Loucy (cell line): ENCODE results near the gene RICTOR.

ENCODE experiments used
- H2AFZ ChIP-seq: fragments of 200-600 bp; sonication (generic); 2 replicates; pipeline ENCODE4 v1.6.0; 2016; ENCODE audit warnings: antibody characterized with exemption, mild to moderate bottlenecking, low read length, moderate library complexity
- H3F3A ChIP-seq: fragments of 200-600 bp; 2 replicates; pipeline ENCODE4 v1.6.0; 2016; ENCODE audit warnings: antibody characterized with exemption, low read depth, mild to moderate bottlenecking
- H3K27me3 ChIP-seq: fragments of 200-600 bp; sonication (generic); 2 replicates; pipeline ENCODE4 v1.6.1; 2014; ENCODE audit warnings: low read length, mild to moderate bottlenecking; ENCODE audit not compliant: insufficient read depth, poor library complexity, severe bottlenecking
- H3K36me3 ChIP-seq: fragments of 200-600 bp; sonication (generic); 2 replicates; pipeline ENCODE4 v1.6.1; 2016; ENCODE audit warnings: low read length; ENCODE audit not compliant: insufficient read depth
- H3K4me1 ChIP-seq: fragments of 200-600 bp; sonication (generic); 2 replicates; pipeline ENCODE4 v1.5.1; 2014; ENCODE audit warnings: low read length, mild to moderate bottlenecking; ENCODE audit not compliant: insufficient read depth, poor library complexity, severe bottlenecking
- H3K4me2 ChIP-seq: fragments of 200-600 bp; sonication (generic); 2 replicates; pipeline ENCODE4 v1.6.0; 2014; ENCODE audit warnings: antibody characterized with exemption, low read length, low read depth, mild to moderate bottlenecking; ENCODE audit not compliant: poor library complexity, severe bottlenecking
- H3K4me3 ChIP-seq: fragments of 200-600 bp; sonication (generic); 2 replicates; pipeline ENCODE4 v1.5.1; 2014; ENCODE audit warnings: low read length, mild to moderate bottlenecking, mixed read lengths; ENCODE audit not compliant: poor library complexity, severe bottlenecking
- H3K79me2 ChIP-seq: fragments of 200-600 bp; sonication (generic); 2 replicates; pipeline ENCODE4 v1.6.1; 2014; ENCODE audit warnings: low read length; ENCODE audit not compliant: insufficient read depth
- H3K9ac ChIP-seq: fragments of 200-600 bp; sonication (generic); 2 replicates; pipeline ENCODE4 v1.6.0; 2014; ENCODE audit warnings: mild to moderate bottlenecking, low read depth, low read length, moderate library complexity; ENCODE audit not compliant: poor library complexity, severe bottlenecking
- H3K9me2 ChIP-seq: fragments of 200-600 bp; sonication (generic); replicated peaks from 2 replicates; pipeline ENCODE4 v1.6.1; 2016; ENCODE audit warnings: low read depth, low read length, mixed read lengths
- H3K9me3 ChIP-seq: fragments of 200-600 bp; sonication (generic); 2 replicates; pipeline ENCODE4 v1.6.1; 2014; ENCODE audit warnings: mild to moderate bottlenecking, antibody characterized with exemption, low read length, low read depth; ENCODE audit not compliant: insufficient read depth
- H4K20me1 ChIP-seq: fragments of 200-600 bp; sonication (generic); 2 replicates; pipeline ENCODE4 v1.6.0; 2014; ENCODE audit warnings: antibody characterized with exemption, low read length, mild to moderate bottlenecking; ENCODE audit not compliant: insufficient read depth, poor library complexity, severe bottlenecking
- EZH2phosphoT487 ChIP-seq: fragments of 200-600 bp; IDR thresholded peaks from 2 replicates; pipeline ENCODE4 v1.6.1; 2018; ENCODE audit warnings: antibody characterized with exemption, mild to moderate bottlenecking, moderate library complexity, borderline replicate concordance
- TF ChIP-seq, protein P1 (sequence below): fragments of 200-600 bp; sonication (generic); conservative IDR thresholded peaks from 2 replicates; pipeline ENCODE4 v1.5.1; 2014; ENCODE audit warnings: mild to moderate bottlenecking, antibody characterized with exemption, low read length

Gene RICTOR

DNA sequence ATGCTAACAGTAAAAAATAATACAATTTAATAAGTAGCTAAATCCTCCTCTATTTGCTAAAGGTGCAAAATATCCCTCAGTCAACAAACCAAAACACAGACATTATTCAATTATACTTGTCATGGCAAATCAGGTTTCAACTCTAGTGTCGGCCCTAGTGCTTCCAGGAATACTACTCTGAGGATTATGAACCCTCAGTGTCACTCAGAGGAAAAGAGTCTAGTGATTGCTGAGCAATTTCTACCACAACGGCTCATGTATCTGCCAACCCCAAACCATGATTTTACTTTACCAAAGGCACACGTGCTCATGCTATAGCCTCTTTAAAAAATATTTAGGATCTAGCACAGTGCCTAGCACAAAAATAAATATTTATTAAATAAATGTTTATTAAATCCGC is 21.0 kb downstream of the RICTOR start:
- Histone ChIP-seq H3K79me2 (peaks cover 92% of the 10 kb centered on the region), H4K20me1 (peaks cover 39% of the 10 kb centered on the region), H3K4me1 (peaks cover 22% of the 10 kb centered on the region), H3K9me2 (no peaks in the 10 kb centered on the region), H3K9ac (no peak overlapping the region), H3F3A (no peaks in the 10 kb centered on the region), H3K9me3 (no peaks in the 10 kb centered on the region), H3K4me2 (no peak overlapping the region), H2AFZ (no peak overlapping the region), H3K36me3 (0 out of 2 replicates have a peak, but pooled peaks cover 9% of the 10 kb centered on the region), H3K27me3 (no peaks in the 10 kb centered on the region), H3K4me3 (no peak overlapping the region)
- no peak for TF ChIP-seq EZH2phosphoT487
- TF ChIP-seq, protein P1, sequence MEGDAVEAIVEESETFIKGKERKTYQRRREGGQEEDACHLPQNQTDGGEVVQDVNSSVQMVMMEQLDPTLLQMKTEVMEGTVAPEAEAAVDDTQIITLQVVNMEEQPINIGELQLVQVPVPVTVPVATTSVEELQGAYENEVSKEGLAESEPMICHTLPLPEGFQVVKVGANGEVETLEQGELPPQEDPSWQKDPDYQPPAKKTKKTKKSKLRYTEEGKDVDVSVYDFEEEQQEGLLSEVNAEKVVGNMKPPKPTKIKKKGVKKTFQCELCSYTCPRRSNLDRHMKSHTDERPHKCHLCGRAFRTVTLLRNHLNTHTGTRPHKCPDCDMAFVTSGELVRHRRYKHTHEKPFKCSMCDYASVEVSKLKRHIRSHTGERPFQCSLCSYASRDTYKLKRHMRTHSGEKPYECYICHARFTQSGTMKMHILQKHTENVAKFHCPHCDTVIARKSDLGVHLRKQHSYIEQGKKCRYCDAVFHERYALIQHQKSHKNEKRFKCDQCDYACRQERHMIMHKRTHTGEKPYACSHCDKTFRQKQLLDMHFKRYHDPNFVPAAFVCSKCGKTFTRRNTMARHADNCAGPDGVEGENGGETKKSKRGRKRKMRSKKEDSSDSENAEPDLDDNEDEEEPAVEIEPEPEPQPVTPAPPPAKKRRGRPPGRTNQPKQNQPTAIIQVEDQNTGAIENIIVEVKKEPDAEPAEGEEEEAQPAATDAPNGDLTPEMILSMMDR = no peak

DNA sequence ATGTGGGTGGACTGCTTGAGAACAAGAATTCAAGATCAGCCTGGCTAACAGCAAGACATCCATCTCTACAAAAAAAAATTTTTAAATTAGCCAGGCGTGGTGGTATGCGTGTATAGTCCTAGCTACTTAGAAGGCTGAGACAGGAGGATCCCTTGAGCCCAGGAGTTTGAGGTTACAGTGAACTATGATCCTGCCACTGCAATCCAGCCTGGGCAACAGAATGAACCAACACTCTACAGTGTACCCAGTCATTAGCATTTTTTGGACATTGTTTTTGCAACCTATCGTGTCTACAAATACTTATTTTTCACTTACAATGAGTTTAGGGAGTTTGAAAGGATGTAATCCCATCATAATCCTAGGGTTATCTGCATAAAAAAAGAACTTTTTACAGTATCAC is 22.1 kb downstream of the RICTOR start:
- H3K4me3 ChIP-seq = no peak overlapping the region
- no peak overlapping the region for H3K4me2 ChIP-seq
- H3K4me1 ChIP-seq = peaks cover 14% of the 10 kb centered on the region
- no peaks in the 10 kb centered on the region for H3K27me3 ChIP-seq
- no peaks in the 10 kb centered on the region for H3F3A ChIP-seq
- no peak overlapping the region for H3K9ac ChIP-seq
- H3K79me2 ChIP-seq = peaks cover 94% of the 10 kb centered on the region
- peaks cover 37% of the 10 kb centered on the region for H4K20me1 ChIP-seq
- no peak for TF ChIP-seq EZH2phosphoT487
- TF ChIP-seq, protein P1 = no peak
- no peak overlapping the region for H2AFZ ChIP-seq
- H3K36me3 ChIP-seq = 0 out of 2 replicates have a peak, but pooled peaks cover 9% of the 10 kb centered on the region
- H3K9me2 ChIP-seq = no peaks in the 10 kb centered on the region
- no peaks in the 10 kb centered on the region; the same call in 1 of the 2 replicates for H3K9me3 ChIP-seq

DNA sequence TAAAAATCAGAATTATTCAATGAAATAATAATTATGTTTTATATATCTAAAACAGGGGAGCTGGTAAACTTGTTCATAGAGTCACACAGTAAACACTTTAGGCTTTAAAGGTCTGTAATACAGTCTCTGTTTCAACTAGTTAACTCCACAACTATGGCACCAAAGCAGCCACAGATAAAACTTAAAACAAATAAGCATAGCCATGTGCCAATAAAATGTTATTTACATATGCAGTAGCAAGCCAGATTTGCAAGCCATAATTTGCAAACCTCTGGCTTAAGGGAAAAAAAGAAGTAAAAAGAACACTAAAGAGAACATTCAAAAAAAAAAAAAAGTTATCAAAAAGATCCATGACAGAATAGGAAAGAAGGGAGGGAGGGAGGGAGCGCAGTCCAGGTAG is 24.9 kb downstream of the RICTOR start:
- Histone ChIP-seq H3K27me3 (no peaks in the 10 kb centered on the region), H3K79me2 (peaks cover 93% of the 10 kb centered on the region), H3F3A (no peaks in the 10 kb centered on the region), H2AFZ (no peak overlapping the region), H3K4me2 (no peak overlapping the region), H3K36me3 (no peaks in the 10 kb centered on the region), H3K4me3 (no peak overlapping the region), H4K20me1 (peaks cover 44% of the 10 kb centered on the region), H3K9me3 (peaks cover 2% of the 10 kb centered on the region; the same call in 1 of the 2 replicates), H3K9ac (no peak overlapping the region), H3K9me2 (no peaks in the 10 kb centered on the region), H3K4me1 (peaks cover 3% of the 10 kb centered on the region)
- TF ChIP-seq, protein P1 = no peak
- no peak for TF ChIP-seq EZH2phosphoT487
